IMR-90 (cell line): ENCODE results near the gene KLF7. TPM values are rescaled to one million over a fixed set of nuclear protein-coding genes. Genes with fewer than 3 reads are reported as not detected.
A peak's percentile ranks its signal among the peaks of the same experiment; 100 is the strongest.

Experiments used
- ATAC-seq: fragments of 200-7000 bp; cut with Tn5 transposase; 2 replicates; pipeline ENCODE4 v1.9.1; 2020; ENCODE audit warnings: low read depth, mild to moderate bottlenecking, moderate library complexity
- BruUV-seq: library from RNA; stranded (reverse); fragments of 400-500 nt; replicated peaks from 2 replicates; lab custom pipeline; 2021; lab: Mats Ljungman, UMichigan
- CTCF ChIA-PET: fragments of 300-600 bp; formaldehyde crosslinking; extraction: SDS; loops from one replicate; lab custom pipeline; 2021; ENCODE audit warnings: antibody characterized with exemption; lab: Yijun Ruan, JAX
- POLR2A ChIA-PET: fragments of 300-600 bp; sonication (Branson Sonifier 250); formaldehyde crosslinking; loops from one replicate; lab custom pipeline; 2022; ENCODE audit warnings: antibody characterized with exemption; ENCODE audit not compliant: unreplicated experiment; lab: Charles Lee
- DNase-seq: peaks from one replicate; pipeline ENCODE4 v3.0.0; 2013
- H2AFZ ChIP-seq: replicated peaks from 2 replicates; pipeline ENCODE3; 2013; ENCODE audit warnings: low read length, mild to moderate bottlenecking; ENCODE audit not compliant: poor library complexity
- H2AK5ac ChIP-seq: 2 replicates; pipeline ENCODE4 v1.6.1; 2013; ENCODE audit warnings: low read depth, low read length, inconsistent platforms
- H2AK9ac ChIP-seq: replicated peaks from 2 replicates; pipeline ENCODE3; 2013; ENCODE audit warnings: mild to moderate bottlenecking, low read depth, low read length, moderate library complexity; ENCODE audit not compliant: poor library complexity
- H2BK120ac ChIP-seq: 2 replicates; pipeline ENCODE4 v1.6.1; 2013; ENCODE audit warnings: low read depth, low read length, inconsistent platforms
- H2BK15ac ChIP-seq: 3 replicates; pipeline ENCODE4 v1.6.1; 2013; ENCODE audit warnings: low read depth, low read length, inconsistent platforms
- H2BK20ac ChIP-seq: 2 replicates; pipeline ENCODE4 v1.6.1; 2013; ENCODE audit warnings: low read depth, mild to moderate bottlenecking, inconsistent platforms, low read length, moderate library complexity
- H2BK5ac ChIP-seq: 2 replicates; pipeline ENCODE4 v1.6.1; 2013; ENCODE audit warnings: mild to moderate bottlenecking, low read depth, low read length, inconsistent platforms; ENCODE audit not compliant: poor library complexity, severe bottlenecking
- H3K14ac ChIP-seq: replicated peaks from 2 replicates; pipeline ENCODE4 v1.6.1; 2013; ENCODE audit warnings: low read depth, low read length, inconsistent platforms
- H3K18ac ChIP-seq: 2 replicates; pipeline ENCODE4 v1.6.1; 2013; ENCODE audit warnings: low read depth, low read length, control low read depth
- H3K23ac ChIP-seq: 2 replicates; pipeline ENCODE4 v1.6.1; 2013; ENCODE audit warnings: low read depth, low read length, inconsistent platforms
- H3K27ac ChIP-seq: 2 replicates; pipeline ENCODE4 v1.5.1; 2013; ENCODE audit warnings: mild to moderate bottlenecking, control low read depth, low read length; ENCODE audit not compliant: insufficient read depth
- H3K27me3 ChIP-seq: 2 replicates; pipeline ENCODE4 v1.6.1; 2013; ENCODE audit warnings: low read length; ENCODE audit not compliant: control insufficient read depth, insufficient read depth
- H3K36me3 ChIP-seq: 2 replicates; pipeline ENCODE4 v1.6.1; 2013; ENCODE audit warnings: low read length, mixed read lengths; ENCODE audit not compliant: control insufficient read depth, insufficient read depth
- H3K4ac ChIP-seq: 2 replicates; pipeline ENCODE4 v1.6.1; 2013; ENCODE audit warnings: low read depth, low read length, inconsistent platforms
- H3K4me1 ChIP-seq: 2 replicates; pipeline ENCODE4 v1.6.1; 2013; ENCODE audit warnings: low read length, mixed read lengths; ENCODE audit not compliant: control insufficient read depth, insufficient read depth
- H3K4me2 ChIP-seq: 2 replicates; pipeline ENCODE4 v1.6.1; 2013; ENCODE audit warnings: low read depth, mild to moderate bottlenecking, control low read depth, low read length, moderate library complexity
- H3K4me3 ChIP-seq: 2 replicates; pipeline ENCODE4 v1.5.1; 2013; ENCODE audit warnings: low read depth, mild to moderate bottlenecking, control low read depth, low read length, moderate library complexity; ENCODE audit not compliant: insufficient read depth
- H3K56ac ChIP-seq: 2 replicates; pipeline ENCODE4 v1.6.1; 2013; ENCODE audit warnings: low read length, inconsistent platforms; ENCODE audit not compliant: insufficient read depth; ENCODE audit errors: extremely low read depth
- H3K79me1 ChIP-seq, 2 experiments: 2 replicates each; pipeline ENCODE4 v1.6.1; 2013; ENCODE audit warnings: low read length in 2 of 2, inconsistent platforms in 1 of 2, low read depth in 1 of 2
- H3K9ac ChIP-seq: 2 replicates; pipeline ENCODE4 v1.6.1; 2013; ENCODE audit warnings: low read depth, low read length, control low read depth
- H3K9me1 ChIP-seq: 2 replicates; pipeline ENCODE4 v1.6.1; 2013; ENCODE audit warnings: low read length, inconsistent platforms; ENCODE audit not compliant: insufficient read depth
- H3K9me3 ChIP-seq: 2 replicates; pipeline ENCODE4 v1.6.1; 2013; ENCODE audit warnings: low read length; ENCODE audit not compliant: control insufficient read depth, insufficient read depth
- H4K20me1 ChIP-seq: 2 replicates; pipeline ENCODE4 v1.6.1; 2013; ENCODE audit warnings: low read length, inconsistent platforms; ENCODE audit not compliant: insufficient read depth
- H4K5ac ChIP-seq: 2 replicates; pipeline ENCODE4 v1.6.1; 2013; ENCODE audit warnings: mild to moderate bottlenecking, low read depth, low read length, control low read depth
- H4K8ac ChIP-seq, 2 experiments: 2 replicates each; pipeline ENCODE4 v1.6.1; 2013; ENCODE audit warnings: low read depth in 2 of 2, low read length in 2 of 2, control low read depth in 1 of 2, inconsistent platforms in 1 of 2
- H4K91ac ChIP-seq: 2 replicates; pipeline ENCODE4 v1.6.1; 2013; ENCODE audit warnings: low read depth, low read length, inconsistent platforms; ENCODE audit not compliant: insufficient read depth
- MXI1 ChIP-seq: IDR thresholded peaks from 2 replicates; pipeline ENCODE4 v1.6.1; 2012; ENCODE audit warnings: low read depth, mild to moderate bottlenecking, low read length, moderate library complexity, borderline replicate concordance
- NFE2L2 ChIP-seq: fragments of 150-350 bp; IDR thresholded peaks from 2 replicates; pipeline ENCODE4 v1.6.1; 2016; ENCODE audit warnings: low read depth, mild to moderate bottlenecking, low read length
- POLR2A ChIP-seq: IDR thresholded peaks from 2 replicates; pipeline ENCODE4 v1.6.1; 2012; ENCODE audit warnings: mild to moderate bottlenecking, low read depth, low read length
- RAD21 ChIP-seq: IDR thresholded peaks from 2 replicates; pipeline ENCODE4 v1.6.1; 2012; ENCODE audit warnings: low read length, improper control_type of control experiment
- WGBS, 2 experiments: methylation state at CpG; one replicate each; pipeline versions ENCODE4 v1.1.5 to v1.1.7; 2013; ENCODE audit warnings: missing lambda C conversion rate in 2 of 2; ENCODE audit not compliant: insufficient read length in 1 of 2; ENCODE audit errors: extremely low coverage in 2 of 2; 5-methylcytosine and 5-hydroxymethylcytosine counted together
- dilution Hi-C: fragments of 300-500 bp; cut with HindIII; formaldehyde crosslinking; loops from one replicate; pipeline ENCODE4 v1.14.3; 2018; ENCODE audit warnings: low sequenced_read_pairs; ENCODE audit not compliant: unreplicated experiment
- in situ Hi-C: fragments of 300-500 bp; cut with MboI; formaldehyde crosslinking; loops from 3 replicates; pipeline ENCODE4 v1.14.3; 2019; ENCODE audit warnings: low sequenced_read_pairs, inconsistent platforms, mixed read lengths
- intact Hi-C: fragments of 100-400 bp; cut with micrococcal nuclease; formaldehyde crosslinking; loops from 2 replicates; pipeline ENCODE4 v1.10.0; 2022
- polyA plus RNA-seq, 3 experiments: library from polyadenylated mRNA; depleted of rRNA; stranded (reverse); fragments of >200 nt; gene quantifications; 2 replicates each; pipeline ENCODE4 v1.2.3, GENCODE V29; 2012; ENCODE audit warnings: low replicate concordance in 1 of 3
- total RNA-seq: library from RNA; depleted of rRNA; stranded (reverse); fragments of >200 nt; gene quantifications from 2 replicates; pipeline ENCODE4 v1.2.3, GENCODE V29; 2012
- TF ChIP-seq, protein P1 (sequence below): fragments of 150-350 bp; IDR thresholded peaks from 2 replicates; pipeline ENCODE4 v1.6.1; 2016; ENCODE audit warnings: low read depth, mild to moderate bottlenecking, low read length, moderate library complexity, borderline replicate concordance

KLF7 gene
- total and polyA plus RNA-seq, 2 of the 4 experiments (the other 2 are of a cell fraction) = 23.1 to 28.5 TPM

DNA sequence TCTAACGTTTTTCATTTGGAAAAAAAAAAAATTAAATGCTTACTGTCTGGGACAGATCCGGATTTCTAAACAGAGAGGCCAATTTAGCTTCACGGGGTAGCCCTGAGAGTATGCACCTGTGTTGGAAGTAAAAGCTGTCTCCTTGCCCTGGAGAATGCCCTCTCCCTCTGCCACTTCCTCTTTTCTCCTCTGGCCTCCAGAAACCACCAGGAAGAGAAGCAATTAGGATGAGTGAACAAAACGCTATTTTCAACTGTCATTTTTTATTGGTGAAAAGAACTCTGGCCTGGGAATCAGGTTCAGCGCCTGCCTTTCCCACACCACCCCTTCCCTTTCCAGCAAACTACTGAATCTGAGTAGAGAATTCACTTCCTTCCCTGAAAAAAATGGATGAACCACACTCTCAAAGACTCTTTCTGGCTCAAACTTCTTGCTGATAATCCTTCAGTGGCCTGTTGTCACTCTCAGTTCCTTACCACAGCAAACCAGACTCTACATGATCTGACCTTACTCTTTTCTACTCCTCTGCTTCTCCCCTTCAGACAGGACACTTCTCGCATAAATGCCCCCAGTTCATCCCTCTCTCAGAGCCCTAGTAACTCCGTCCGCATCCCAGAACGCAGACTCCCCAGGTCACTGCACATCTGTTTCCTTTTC lies 29.8 kb downstream of the KLF7 start:
- Histone ChIP-seq H3K18ac (no peak overlapping the region), H3K9me3 (no peaks in the 10 kb centered on the region), H3K9me1 (peaks cover 49% of the 10 kb centered on the region), H2BK20ac (no peak overlapping the region), H4K91ac (no peak overlapping the region), H3K56ac (no peak overlapping the region), H3K14ac (peak overlapping the region; percentile 36), H2BK120ac (no peak overlapping the region), H4K5ac (no peak overlapping the region), H2AFZ (no peak overlapping the region), H2BK15ac (no peak overlapping the region), H3K9ac (no peak overlapping the region), H3K4me1 (peaks cover 40% of the 10 kb centered on the region), H3K4me2 (peak overlapping the region; percentile 5; the same call in 1 of the 2 replicates), H3K36me3 (peaks cover 4% of the 10 kb centered on the region; the same call in 1 of the 2 replicates), H4K20me1 (peaks cover 93% of the 10 kb centered on the region), H3K79me1 (peaks cover 19 to 92% of the 10 kb centered on the region in 2 experiments), H3K4me3 (no peak overlapping the region), H3K4ac (no peak overlapping the region), H3K23ac (peak overlapping the region; percentile 88; the same call in 1 of the 2 replicates), H3K27ac (no peak overlapping the region), H2BK5ac (peak overlapping the region; percentile 13), H4K8ac (no peak overlapping the region), H3K27me3 (no peaks in the 10 kb centered on the region), H2AK5ac (no peak overlapping the region), H2AK9ac (no peak overlapping the region)
- BruUV-seq = no TSS peak
- intact Hi-C loops (no loop called here), in situ Hi-C loops (no loop called here), dilution Hi-C loops (no loop called here)
- ATAC-seq (no peak), DNase-seq (no peak)
- POLR2A ChIA-PET = no interaction called here
- TF ChIP-seq, protein P1, sequence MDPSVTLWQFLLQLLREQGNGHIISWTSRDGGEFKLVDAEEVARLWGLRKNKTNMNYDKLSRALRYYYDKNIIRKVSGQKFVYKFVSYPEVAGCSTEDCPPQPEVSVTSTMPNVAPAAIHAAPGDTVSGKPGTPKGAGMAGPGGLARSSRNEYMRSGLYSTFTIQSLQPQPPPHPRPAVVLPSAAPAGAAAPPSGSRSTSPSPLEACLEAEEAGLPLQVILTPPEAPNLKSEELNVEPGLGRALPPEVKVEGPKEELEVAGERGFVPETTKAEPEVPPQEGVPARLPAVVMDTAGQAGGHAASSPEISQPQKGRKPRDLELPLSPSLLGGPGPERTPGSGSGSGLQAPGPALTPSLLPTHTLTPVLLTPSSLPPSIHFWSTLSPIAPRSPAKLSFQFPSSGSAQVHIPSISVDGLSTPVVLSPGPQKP = no peak
- TF ChIP-seq POLR2A (no peak), NFE2L2 (no peak), MXI1 (no peak), RAD21 (no peak)
- CTCF ChIA-PET = no interaction called here
- 84% methylated on average over 4 of the region's 9 CpGs; no CpG with 5 or more reads in 1 of the 2 experiments for WGBS, 2 experiments
